CD4-positive, alpha-beta T cell (primary cell): ENCODE measurements around the gene TMEM208. TPM values are rescaled to one million over a fixed set of nuclear protein-coding genes. Genes with fewer than 3 reads are reported as not detected.

Source experiments
- ATAC-seq: fragments of 200-7000 bp; cut with Tn5 transposase; one replicate; pipeline ENCODE4 v1.10.0; 2022; ENCODE audit warnings: mild to moderate bottlenecking; ENCODE audit not compliant: poor library complexity
- CTCF ChIA-PET: fragments of 350-600 bp; sonication (Branson Sonifier 250); formaldehyde crosslinking; loops from one replicate; lab custom pipeline; 2021; ENCODE audit warnings: antibody characterized with exemption, inconsistent platforms; lab: Charles Lee
- POLR2A ChIA-PET: fragments of 350-600 bp; sonication (Branson Sonifier 250); formaldehyde crosslinking; loops from one replicate; lab custom pipeline; 2021; ENCODE audit warnings: antibody characterized with exemption, inconsistent platforms; lab: Charles Lee
- DNase-seq, 14 experiments: peaks; one replicate each; pipeline ENCODE4 v3.0.0-alpha.2; 2013 to 2020; ENCODE audit warnings: mixed read lengths in 2 of 14
- H3K27ac ChIP-seq, 2 donors: one replicate each; pipeline versions ENCODE4 v1.5.1 to v1.7.0; 2013; ENCODE audit warnings: low read length in 2 of 2, low read depth in 1 of 2, mild to moderate bottlenecking in 1 of 2
- H3K27me3 ChIP-seq, 2 experiments: 1 replicate in 1 of 2; 2 replicates in 1 of 2; pipeline versions ENCODE4 v1.6.1 to v1.7.0; 2013; ENCODE audit warnings: low read length in 2 of 2, control low read depth in 1 of 2, mild to moderate bottlenecking in 1 of 2, moderate library complexity in 1 of 2; ENCODE audit not compliant: insufficient read depth in 2 of 2, control insufficient read depth in 1 of 2
- H3K36me3 ChIP-seq: one replicate; pipeline ENCODE4 v1.6.1; 2013; ENCODE audit warnings: low read length, control low read depth; ENCODE audit not compliant: insufficient read depth
- H3K4me1 ChIP-seq: one replicate; pipeline ENCODE4 v1.6.1; 2013; ENCODE audit warnings: low read length, control low read depth; ENCODE audit not compliant: insufficient read depth
- H3K4me3 ChIP-seq: one replicate; pipeline ENCODE4 v1.5.1; 2013; ENCODE audit warnings: mild to moderate bottlenecking, low read length, moderate library complexity
- H3K9me3 ChIP-seq, 2 experiments: 1 replicate in 1 of 2; 2 replicates in 1 of 2; pipeline versions ENCODE4 v1.6.1 to v1.7.0; 2013; ENCODE audit warnings: low read length in 2 of 2, mild to moderate bottlenecking in 2 of 2, control low read depth in 1 of 2, moderate library complexity in 1 of 2; ENCODE audit not compliant: control insufficient read depth in 1 of 2, insufficient read depth in 1 of 2
- H3K27ac Mint-ChIP-seq: one replicate; pipeline ENCODE4 v1.8.0; 2020; ENCODE audit warnings: mixed read lengths
- H3K27me3 Mint-ChIP-seq: one replicate; pipeline ENCODE4 v1.8.0; 2021; ENCODE audit warnings: mixed read lengths
- H3K36me3 Mint-ChIP-seq: one replicate; pipeline ENCODE4 v1.8.0; 2021; ENCODE audit warnings: low read depth, mixed read lengths
- H3K4me1 Mint-ChIP-seq: one replicate; pipeline ENCODE4 v1.8.0; 2021; ENCODE audit warnings: low read depth, mixed read lengths
- H3K4me3 Mint-ChIP-seq: one replicate; pipeline ENCODE4 v1.8.0; 2020; ENCODE audit warnings: mild to moderate bottlenecking, mixed read lengths
- H3K9me3 Mint-ChIP-seq: one replicate; pipeline ENCODE4 v1.8.0; 2020; ENCODE audit warnings: mixed read lengths
- CTCF ChIP-seq: fragments of 200-600 bp; IDR thresholded peaks from one replicate; pipeline ENCODE4 v1.8.0; 2022; ENCODE audit warnings: antibody characterized with exemption, mild to moderate bottlenecking
- intact Hi-C, 2 experiments: fragments of 100-400 bp; cut with DNase I in 1 of 2; cut with micrococcal nuclease in 1 of 2; formaldehyde crosslinking; loops; one replicate each; pipeline versions ENCODE4 v1.15.1 to v1.9.0; 2023 to 2025; cut with DNase I, micrococcal nuclease
- total RNA-seq, 174 experiments: library from RNA in 2 of 174; stranded (reverse) in 2 of 174; gene quantifications; one replicate each; pipeline ENCODE4 v1.2.3 and lab custom pipeline; 2021 to 2026

Gene TMEM208
- total RNA-seq, 2 experiments from 2014 or later, result 35.8 to 37.6 TPM

DNA sequence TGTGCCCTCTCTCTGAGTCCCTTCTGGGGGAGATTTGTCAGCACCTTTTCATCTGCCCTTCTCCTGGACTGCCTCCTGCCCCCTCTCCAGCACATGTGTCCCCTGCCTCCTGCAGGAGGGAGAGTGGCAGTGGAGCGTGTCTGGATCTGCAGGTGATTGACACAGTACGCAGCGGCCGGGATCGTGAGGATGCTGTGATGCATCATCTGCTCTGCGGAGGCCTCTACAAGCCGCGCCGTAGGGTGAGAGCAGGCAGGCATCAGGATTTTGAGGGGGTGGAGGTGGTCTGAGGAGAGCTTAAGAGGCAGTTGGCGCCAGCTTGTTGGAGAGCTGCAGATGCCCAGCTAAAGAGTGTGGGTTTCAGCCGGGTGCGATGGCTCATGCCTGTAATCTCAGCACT, 32.8 kb downstream of the TMEM208 start:
- ATAC-seq (no peak), DNase-seq (peak in 1 of 14 experiments; percentile 8)
- Mint-ChIP-seq H3K4me1 (no peaks in the 10 kb centered on the region), H3K9me3 (no peaks in the 10 kb centered on the region), H3K27ac (no peak overlapping the region), H3K36me3 (no peaks in the 10 kb centered on the region), H3K4me3 (no peak overlapping the region), H3K27me3 (peaks cover 12% of the 10 kb centered on the region)
- Histone ChIP-seq H3K4me3 (no peak overlapping the region), H3K4me1 (no peaks in the 10 kb centered on the region), H3K36me3 (no peaks in the 10 kb centered on the region), H3K9me3 (no peaks in the 10 kb centered on the region), H3K27ac (no peak overlapping the region), H3K27me3 (peaks cover 7 to 12% of the 10 kb centered on the region in 2 experiments)
- ChIA-PET POLR2A (interaction anchor here (0.6 kb wide), 1 partner anchor 1007 kb away, joined by 3 read pairs; no protein-coding TSS in a partner anchor), CTCF (no interaction called here)
- no peak for TF ChIP-seq CTCF
- intact Hi-C loops, result loop anchor here (5.0 to 10.0 kb wide), 3 partner anchors 135 to 205 kb away; partner anchors contain the start of gene TPPP3 (in 1 of the 2)

- intact Hi-C loops, result loop anchor here (5.0 to 10.0 kb wide), 3 partner anchors 134 to 204 kb away; partner anchors contain the start of gene TPPP3 (in 1 of the 2)
- no peak for ATAC-seq
- Mint-ChIP-seq H3K9me3 (no peaks in the 10 kb centered on the region), H3K4me3 (no peak overlapping the region), H3K27ac (no peak overlapping the region), H3K36me3 (no peaks in the 10 kb centered on the region), H3K4me1 (no peaks in the 10 kb centered on the region), H3K27me3 (peaks cover 12% of the 10 kb centered on the region)
- no peak overlapping the region for H3K4me3 ChIP-seq
- no peak overlapping the region for H3K27ac ChIP-seq
- ChIA-PET POLR2A (interaction anchor here (0.9 kb wide), 1 partner anchor 12 kb away, joined by 3 read pairs; the partner anchor contains the start of gene SLC9A5), CTCF (interaction anchor here (0.6 to 1.1 kb wide), 2 partner anchors 16 to 316 kb away, joined by 3 to 5 read pairs; no protein-coding TSS in a partner anchor)
- peak; percentile 10 for TF ChIP-seq CTCF
- H3K4me1 ChIP-seq, result no peaks in the 10 kb centered on the region
- peaks cover 6 to 12% of the 10 kb centered on the region in 2 experiments for H3K27me3 ChIP-seq
- DNase-seq, result peak in 4 of 14 experiments; percentile 24 to 47 (median 32)
- no peaks in the 10 kb centered on the region for H3K36me3 ChIP-seq
- H3K9me3 ChIP-seq, result no peaks in the 10 kb centered on the region
These were observed 33.6 kb downstream of the TMEM208 start for GRCh38 chr16:67260426-67261063.

- Mint-ChIP-seq H3K4me1 (no peaks in the 10 kb centered on the region), H3K36me3 (no peaks in the 10 kb centered on the region), H3K9me3 (no peaks in the 10 kb centered on the region), H3K27me3 (peaks cover 4% of the 10 kb centered on the region), H3K4me3 (no peak overlapping the region), H3K27ac (no peak overlapping the region)
- Histone ChIP-seq H3K9me3 (no peaks in the 10 kb centered on the region), H3K27ac (no peak overlapping the region), H3K36me3 (no peaks in the 10 kb centered on the region), H3K4me3 (no peak overlapping the region), H3K4me1 (no peaks in the 10 kb centered on the region), H3K27me3 (peaks cover 0 to 12% of the 10 kb centered on the region in 2 experiments)
- TF ChIP-seq CTCF, result no peak
- intact Hi-C loops, result loop anchor here (5.0 to 10.0 kb wide), 3 partner anchors 132 to 202 kb away; partner anchors contain the start of gene TPPP3 (in 1 of the 2)
- DNase-seq (no peak), ATAC-seq (no peak)
- POLR2A ChIA-PET, result no interaction called here
- CTCF ChIA-PET, result no interaction called here
These were observed 36.3 kb downstream of the TMEM208 start for GRCh38 chr16:67263201-67263600.
